GM12891 (cell line): ENCODE data around the gene DCAF12.

ENCODE experiments used
- POLR2A ChIP-seq: IDR thresholded peaks from 2 replicates; pipeline ENCODE4 v1.6.1; 2011; ENCODE audit warnings: low read depth, low read length, control low read depth
- POLR2AphosphoS5 ChIP-seq: IDR thresholded peaks from 2 replicates; pipeline ENCODE4 v1.6.1; 2011; ENCODE audit warnings: low read depth, low read length, control low read depth
- TAF1 ChIP-seq: IDR thresholded peaks from 2 replicates; pipeline ENCODE4 v1.6.1; 2011; ENCODE audit warnings: low read depth, low read length, control low read depth

GRCh38 chr9:34085581-34086500, 40.7 kb downstream of the DCAF12 start:
- no peak for TF ChIP-seq POLR2A
- no peak for TF ChIP-seq POLR2AphosphoS5
- TF ChIP-seq TAF1: no peak
